SK-N-SH treated with all-trans-retinoic acid at 6 μM for 48 hours (cell line): ENCODE measurements around the gene SSB.

Experiments
- ATAC-seq: fragments of 200-7000 bp; cut with Tn5 transposase; 3 replicates; pipeline ENCODE4 v1.9.1; 2020; ENCODE audit warnings: mild to moderate bottlenecking, moderate library complexity
- ARNTL ChIP-seq: fragments of 450-650 bp; formaldehyde crosslinking; IDR thresholded peaks from 2 replicates; pipeline ENCODE4 v1.5.0; 2020; ENCODE audit warnings: low read depth, mild to moderate bottlenecking, moderate library complexity, borderline replicate concordance
- BACH2 ChIP-seq: fragments of 250-450 bp; sonication (Bioruptor Pico); IDR thresholded peaks from 2 replicates; pipeline ENCODE4 v1.9.0; 2021; ENCODE audit warnings: mild to moderate bottlenecking, borderline replicate concordance
- CREB5 ChIP-seq: fragments of 250-450 bp; sonication (Bioruptor Pico); IDR thresholded peaks from 2 replicates; pipeline ENCODE4 v1.5.1; 2020; ENCODE audit warnings: low read depth, mild to moderate bottlenecking, moderate library complexity
- CSDC2 ChIP-seq: fragments of 250-450 bp; sonication (Bioruptor Pico); IDR thresholded peaks from 2 replicates; pipeline ENCODE4 v1.5.0; 2020; ENCODE audit warnings: mild to moderate bottlenecking, moderate library complexity
- ESRRG ChIP-seq: fragments of 250-450 bp; sonication (Bioruptor Pico); IDR thresholded peaks from 2 replicates; pipeline ENCODE4 v1.6.1; 2021; ENCODE audit warnings: mild to moderate bottlenecking
- GLIS3 ChIP-seq: fragments of 250-450 bp; sonication (Bioruptor Pico); IDR thresholded peaks from 2 replicates; pipeline ENCODE4 v1.5.0; 2020; ENCODE audit warnings: mild to moderate bottlenecking, moderate library complexity
- ISL1 ChIP-seq: fragments of 250-450 bp; sonication (Bioruptor Pico); IDR thresholded peaks from 2 replicates; pipeline ENCODE4 v2.1.2; 2022; ENCODE audit warnings: mild to moderate bottlenecking, moderate library complexity
- OSR1 ChIP-seq: fragments of 250-450 bp; sonication (Bioruptor Pico); IDR thresholded peaks from 2 replicates; pipeline ENCODE4 v1.8.0; 2022; ENCODE audit warnings: moderate library complexity, mild to moderate bottlenecking, inconsistent platforms
- PPARA ChIP-seq: fragments of 250-450 bp; sonication (Bioruptor Pico); IDR thresholded peaks from 2 replicates; pipeline ENCODE4 v1.5.0; 2020; ENCODE audit warnings: mild to moderate bottlenecking, borderline replicate concordance
- RARB ChIP-seq: fragments of 250-450 bp; sonication (Bioruptor Pico); IDR thresholded peaks from 2 replicates; pipeline ENCODE4 v1.8.0; 2021; ENCODE audit warnings: mild to moderate bottlenecking, moderate library complexity
- SNAI2 ChIP-seq: fragments of 250-450 bp; sonication (Bioruptor Pico); IDR thresholded peaks from 2 replicates; pipeline ENCODE4 v1.5.0; 2020; ENCODE audit warnings: mild to moderate bottlenecking, moderate library complexity
- TCF4 ChIP-seq: fragments of 250-450 bp; sonication (Bioruptor Pico); IDR thresholded peaks from 2 replicates; pipeline ENCODE4 v1.8.0; 2021; ENCODE audit warnings: mild to moderate bottlenecking, moderate library complexity, borderline replicate concordance
- TOX ChIP-seq: fragments of 250-450 bp; sonication (Bioruptor Pico); IDR thresholded peaks from 2 replicates; pipeline ENCODE4 v1.8.0; 2021; ENCODE audit warnings: mild to moderate bottlenecking, moderate library complexity, borderline replicate concordance
- ZC3H10 ChIP-seq: fragments of 250-450 bp; sonication (Bioruptor Pico); IDR thresholded peaks from 2 replicates; pipeline ENCODE4 v1.5.1; 2021; ENCODE audit warnings: mild to moderate bottlenecking, moderate library complexity
- ZFP3 ChIP-seq: fragments of 250-450 bp; sonication (Bioruptor Pico); IDR thresholded peaks from 2 replicates; pipeline ENCODE4 v1.5.0; 2020; ENCODE audit warnings: mild to moderate bottlenecking, moderate library complexity
- ZNF565 ChIP-seq: fragments of 450-650 bp; formaldehyde crosslinking; conservative IDR thresholded peaks from 2 replicates; pipeline ENCODE4 v1.5.0; 2020; ENCODE audit warnings: low read depth, mild to moderate bottlenecking, moderate library complexity
- TF ChIP-seq, protein P1 (sequence below): fragments of 250-450 bp; sonication (Bioruptor Pico); IDR thresholded peaks from 2 replicates; pipeline ENCODE4 v1.5.1; 2021; ENCODE audit warnings: mild to moderate bottlenecking, moderate library complexity
- TF ChIP-seq, protein P2 (sequence below): fragments of 250-450 bp; sonication (Bioruptor Pico); IDR thresholded peaks from 2 replicates; pipeline ENCODE4 v1.5.0; 2020; ENCODE audit warnings: mild to moderate bottlenecking, moderate library complexity
- TF ChIP-seq, protein P3 (sequence below): fragments of 250-450 bp; sonication (Bioruptor Pico); IDR thresholded peaks from 2 replicates; pipeline ENCODE4 v1.8.0; 2021; ENCODE audit warnings: low read depth, mild to moderate bottlenecking, moderate library complexity, borderline replicate concordance
- TF ChIP-seq, protein P4 (sequence below): fragments of 250-450 bp; sonication (Bioruptor Pico); IDR thresholded peaks from 2 replicates; pipeline ENCODE4 v1.8.0; 2020; ENCODE audit warnings: mild to moderate bottlenecking, moderate library complexity, borderline replicate concordance

Gene SSB

GRCh38 chr2:169790581-169790980 is 8.1 kb upstream of the SSB start:
- TF ChIP-seq BACH2 (CRISPR knock-in tag), result no peak
- no peak for TF ChIP-seq RARB (CRISPR knock-in tag)
- no peak for TF ChIP-seq ZFP3 (CRISPR knock-in tag)
- TF ChIP-seq PPARA (CRISPR knock-in tag), result no peak
- TF ChIP-seq ISL1, result no peak
- TF ChIP-seq GLIS3, result no peak
- TF ChIP-seq, protein P1, sequence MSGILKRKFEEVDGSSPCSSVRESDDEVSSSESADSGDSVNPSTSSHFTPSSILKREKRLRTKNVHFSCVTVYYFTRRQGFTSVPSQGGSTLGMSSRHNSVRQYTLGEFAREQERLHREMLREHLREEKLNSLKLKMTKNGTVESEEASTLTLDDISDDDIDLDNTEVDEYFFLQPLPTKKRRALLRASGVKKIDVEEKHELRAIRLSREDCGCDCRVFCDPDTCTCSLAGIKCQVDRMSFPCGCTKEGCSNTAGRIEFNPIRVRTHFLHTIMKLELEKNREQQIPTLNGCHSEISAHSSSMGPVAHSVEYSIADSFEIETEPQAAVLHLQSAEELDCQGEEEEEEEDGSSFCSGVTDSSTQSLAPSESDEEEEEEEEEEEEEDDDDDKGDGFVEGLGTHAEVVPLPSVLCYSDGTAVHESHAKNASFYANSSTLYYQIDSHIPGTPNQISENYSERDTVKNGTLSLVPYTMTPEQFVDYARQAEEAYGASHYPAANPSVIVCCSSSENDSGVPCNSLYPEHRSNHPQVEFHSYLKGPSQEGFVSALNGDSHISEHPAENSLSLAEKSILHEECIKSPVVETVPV, result no peak
- no peak for TF ChIP-seq OSR1
- TF ChIP-seq, protein P2, sequence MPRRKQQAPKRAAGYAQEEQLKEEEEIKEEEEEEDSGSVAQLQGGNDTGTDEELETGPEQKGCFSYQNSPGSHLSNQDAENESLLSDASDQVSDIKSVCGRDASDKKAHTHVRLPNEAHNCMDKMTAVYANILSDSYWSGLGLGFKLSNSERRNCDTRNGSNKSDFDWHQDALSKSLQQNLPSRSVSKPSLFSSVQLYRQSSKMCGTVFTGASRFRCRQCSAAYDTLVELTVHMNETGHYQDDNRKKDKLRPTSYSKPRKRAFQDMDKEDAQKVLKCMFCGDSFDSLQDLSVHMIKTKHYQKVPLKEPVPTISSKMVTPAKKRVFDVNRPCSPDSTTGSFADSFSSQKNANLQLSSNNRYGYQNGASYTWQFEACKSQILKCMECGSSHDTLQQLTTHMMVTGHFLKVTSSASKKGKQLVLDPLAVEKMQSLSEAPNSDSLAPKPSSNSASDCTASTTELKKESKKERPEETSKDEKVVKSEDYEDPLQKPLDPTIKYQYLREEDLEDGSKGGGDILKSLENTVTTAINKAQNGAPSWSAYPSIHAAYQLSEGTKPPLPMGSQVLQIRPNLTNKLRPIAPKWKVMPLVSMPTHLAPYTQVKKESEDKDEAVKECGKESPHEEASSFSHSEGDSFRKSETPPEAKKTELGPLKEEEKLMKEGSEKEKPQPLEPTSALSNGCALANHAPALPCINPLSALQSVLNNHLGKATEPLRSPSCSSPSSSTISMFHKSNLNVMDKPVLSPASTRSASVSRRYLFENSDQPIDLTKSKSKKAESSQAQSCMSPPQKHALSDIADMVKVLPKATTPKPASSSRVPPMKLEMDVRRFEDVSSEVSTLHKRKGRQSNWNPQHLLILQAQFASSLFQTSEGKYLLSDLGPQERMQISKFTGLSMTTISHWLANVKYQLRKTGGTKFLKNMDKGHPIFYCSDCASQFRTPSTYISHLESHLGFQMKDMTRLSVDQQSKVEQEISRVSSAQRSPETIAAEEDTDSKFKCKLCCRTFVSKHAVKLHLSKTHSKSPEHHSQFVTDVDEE (CRISPR knock-in tag), result no peak
- TF ChIP-seq TOX (CRISPR knock-in tag), result no peak
- TF ChIP-seq ARNTL (CRISPR knock-in tag), result no peak
- TF ChIP-seq, protein P3, sequence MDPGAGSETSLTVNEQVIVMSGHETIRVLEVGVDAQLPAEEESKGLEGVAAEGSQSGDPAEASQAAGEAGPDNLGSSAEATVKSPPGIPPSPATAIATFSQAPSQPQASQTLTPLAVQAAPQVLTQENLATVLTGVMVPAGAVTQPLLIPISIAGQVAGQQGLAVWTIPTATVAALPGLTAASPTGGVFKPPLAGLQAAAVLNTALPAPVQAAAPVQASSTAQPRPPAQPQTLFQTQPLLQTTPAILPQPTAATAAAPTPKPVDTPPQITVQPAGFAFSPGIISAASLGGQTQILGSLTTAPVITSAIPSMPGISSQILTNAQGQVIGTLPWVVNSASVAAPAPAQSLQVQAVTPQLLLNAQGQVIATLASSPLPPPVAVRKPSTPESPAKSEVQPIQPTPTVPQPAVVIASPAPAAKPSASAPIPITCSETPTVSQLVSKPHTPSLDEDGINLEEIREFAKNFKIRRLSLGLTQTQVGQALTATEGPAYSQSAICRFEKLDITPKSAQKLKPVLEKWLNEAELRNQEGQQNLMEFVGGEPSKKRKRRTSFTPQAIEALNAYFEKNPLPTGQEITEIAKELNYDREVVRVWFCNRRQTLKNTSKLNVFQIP (CRISPR knock-in tag), result no peak
- TF ChIP-seq CSDC2 (CRISPR knock-in tag), result no peak
- TF ChIP-seq SNAI2, result no peak
- TF ChIP-seq, protein P4, sequence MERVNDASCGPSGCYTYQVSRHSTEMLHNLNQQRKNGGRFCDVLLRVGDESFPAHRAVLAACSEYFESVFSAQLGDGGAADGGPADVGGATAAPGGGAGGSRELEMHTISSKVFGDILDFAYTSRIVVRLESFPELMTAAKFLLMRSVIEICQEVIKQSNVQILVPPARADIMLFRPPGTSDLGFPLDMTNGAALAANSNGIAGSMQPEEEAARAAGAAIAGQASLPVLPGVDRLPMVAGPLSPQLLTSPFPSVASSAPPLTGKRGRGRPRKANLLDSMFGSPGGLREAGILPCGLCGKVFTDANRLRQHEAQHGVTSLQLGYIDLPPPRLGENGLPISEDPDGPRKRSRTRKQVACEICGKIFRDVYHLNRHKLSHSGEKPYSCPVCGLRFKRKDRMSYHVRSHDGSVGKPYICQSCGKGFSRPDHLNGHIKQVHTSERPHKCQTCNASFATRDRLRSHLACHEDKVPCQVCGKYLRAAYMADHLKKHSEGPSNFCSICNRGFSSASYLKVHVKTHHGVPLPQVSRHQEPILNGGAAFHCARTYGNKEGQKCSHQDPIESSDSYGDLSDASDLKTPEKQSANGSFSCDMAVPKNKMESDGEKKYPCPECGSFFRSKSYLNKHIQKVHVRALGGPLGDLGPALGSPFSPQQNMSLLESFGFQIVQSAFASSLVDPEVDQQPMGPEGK (CRISPR knock-in tag), result no peak
- TF ChIP-seq ZNF565 (CRISPR knock-in tag), result no peak
- no peak for TF ChIP-seq CREB5 (CRISPR knock-in tag)
- no peak for ATAC-seq

- no peak for ATAC-seq
- no peak for TF ChIP-seq ZFP3 (CRISPR knock-in tag)
- TF ChIP-seq ZC3H10 (CRISPR knock-in tag), result no peak
- TF ChIP-seq ISL1, result no peak
- TF ChIP-seq CSDC2 (CRISPR knock-in tag), result no peak
- no peak for TF ChIP-seq TOX (CRISPR knock-in tag)
- TF ChIP-seq ESRRG (CRISPR knock-in tag), result no peak
- no peak for TF ChIP-seq RARB (CRISPR knock-in tag)
- TF ChIP-seq, protein P1, result no peak
- no peak for TF ChIP-seq OSR1
- TF ChIP-seq, protein P2 (CRISPR knock-in tag), result no peak
- no peak for TF ChIP-seq TCF4 (CRISPR knock-in tag)
- TF ChIP-seq, protein P3 (CRISPR knock-in tag), result no peak
- TF ChIP-seq, protein P4 (CRISPR knock-in tag), result no peak
Measured at GRCh38 chr2:169795181-169795580, 3.5 kb upstream of the SSB start.
